HG02981 (cell line): ENCODE results near the gene SPDYC.
"Not testable (repeated sequence)": the region's sequence is repeated elsewhere in the genome, so short reads cannot be mapped to it uniquely, and the experiment has no call there.

ENCODE experiments used
- ATAC-seq: cut with Tn5 transposase; IDR thresholded peaks from one replicate; pipeline ENCODE4 v1.9.1; 2021; ENCODE audit warnings: mild to moderate bottlenecking, moderate library complexity; ENCODE audit not compliant: unreplicated experiment

The SPDYC gene

GRCh38 chr11:65167656-65168055 is 2.4 kb upstream of the SPDYC start:
- no peak for ATAC-seq

DNA sequence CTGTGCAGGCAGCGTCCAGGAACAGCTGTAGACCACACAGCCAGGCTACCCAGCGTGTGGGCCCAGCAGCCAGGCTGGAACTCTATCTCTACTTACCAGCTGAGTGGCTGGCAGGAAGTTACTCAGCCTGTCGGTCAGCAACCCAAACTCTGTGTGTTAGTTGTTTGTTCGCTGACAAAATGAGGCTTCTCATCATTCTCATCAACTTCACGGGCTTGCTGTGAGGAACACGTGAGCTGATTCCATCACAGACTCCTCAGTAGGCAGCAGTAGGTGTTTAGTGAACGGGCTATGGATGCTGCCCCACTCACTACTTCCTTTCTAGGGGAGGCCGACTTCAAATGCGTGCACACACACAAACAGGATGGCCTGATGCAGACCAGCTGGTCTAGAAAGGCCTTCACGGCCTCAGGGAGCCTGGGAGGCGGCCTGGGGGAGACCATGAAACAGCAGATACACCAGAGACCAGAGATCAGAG is 830 bp upstream of the SPDYC start:
- no peak for ATAC-seq

- no peak for ATAC-seq
Measured at GRCh38 chr11:65172600-65172999, 2.6 kb downstream of the SPDYC start.

DNA sequence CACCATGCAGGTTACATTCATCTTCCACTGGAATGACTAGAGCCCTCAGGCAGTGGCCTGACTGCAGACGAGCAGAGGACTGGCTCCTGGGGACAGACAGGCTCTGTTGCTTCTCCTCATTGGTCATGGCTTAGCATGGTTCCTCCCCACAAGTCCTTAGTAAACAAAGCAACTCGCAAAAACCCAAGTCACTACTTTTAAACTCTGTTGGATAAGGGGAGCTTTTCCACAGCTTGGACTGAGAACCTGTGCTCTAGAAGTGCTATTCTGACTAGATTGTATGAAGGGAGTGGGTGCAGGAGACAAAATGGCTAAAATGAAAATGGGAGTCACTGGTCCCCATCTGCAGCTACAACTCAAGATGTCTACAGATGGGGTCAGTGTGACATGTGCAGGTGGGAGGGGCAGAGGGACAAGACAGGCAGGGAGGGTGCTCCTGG is 4.6 kb downstream of the SPDYC start:
- not testable (repeated sequence) for ATAC-seq

GRCh38 chr11:65180877-65181568 is 11.0 kb downstream of the SPDYC start:
- no peak for ATAC-seq

DNA sequence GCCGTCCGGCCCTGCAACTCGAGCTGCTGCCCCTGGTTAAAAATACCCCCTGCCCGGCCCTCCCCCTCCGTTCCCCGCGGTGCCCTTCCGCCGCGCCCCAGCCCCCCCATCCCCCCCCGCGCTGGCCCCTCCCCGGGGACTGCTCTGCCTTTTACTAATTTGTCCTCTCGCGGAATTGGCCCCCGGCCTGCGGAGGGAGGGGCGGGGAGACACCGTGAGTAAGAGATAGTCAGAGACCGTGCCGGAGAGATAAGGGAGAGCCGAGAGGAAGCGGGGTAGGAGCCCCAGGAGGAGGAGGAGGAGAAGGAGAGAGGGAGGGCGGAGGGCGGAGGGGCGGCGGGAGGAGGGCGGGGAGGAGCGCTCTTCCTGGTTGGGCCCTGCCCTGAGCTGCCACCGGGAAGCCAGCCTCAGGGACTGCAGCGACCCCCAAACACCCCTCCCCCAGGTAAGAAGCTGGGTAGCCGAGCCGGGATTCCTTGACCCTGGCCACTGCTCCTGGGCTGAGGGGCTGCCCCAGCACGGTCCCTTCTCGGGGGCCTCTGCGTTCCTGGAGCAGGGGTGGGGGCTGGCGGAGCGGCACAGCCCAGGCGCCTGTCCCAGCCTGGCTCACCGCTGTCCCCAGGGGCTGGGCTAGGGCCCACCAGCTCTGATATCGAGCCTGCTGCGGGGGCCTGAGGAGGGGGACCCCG is 11.7 kb downstream of the SPDYC start, which contains the start of gene CAPN1:
TSS of gene CAPN1 (plus strand) at position 360 of the 689 bp plus-strand sequence. CDS start 774 bp downstream, outside the sequence.
- ATAC-seq: no peak

DNA sequence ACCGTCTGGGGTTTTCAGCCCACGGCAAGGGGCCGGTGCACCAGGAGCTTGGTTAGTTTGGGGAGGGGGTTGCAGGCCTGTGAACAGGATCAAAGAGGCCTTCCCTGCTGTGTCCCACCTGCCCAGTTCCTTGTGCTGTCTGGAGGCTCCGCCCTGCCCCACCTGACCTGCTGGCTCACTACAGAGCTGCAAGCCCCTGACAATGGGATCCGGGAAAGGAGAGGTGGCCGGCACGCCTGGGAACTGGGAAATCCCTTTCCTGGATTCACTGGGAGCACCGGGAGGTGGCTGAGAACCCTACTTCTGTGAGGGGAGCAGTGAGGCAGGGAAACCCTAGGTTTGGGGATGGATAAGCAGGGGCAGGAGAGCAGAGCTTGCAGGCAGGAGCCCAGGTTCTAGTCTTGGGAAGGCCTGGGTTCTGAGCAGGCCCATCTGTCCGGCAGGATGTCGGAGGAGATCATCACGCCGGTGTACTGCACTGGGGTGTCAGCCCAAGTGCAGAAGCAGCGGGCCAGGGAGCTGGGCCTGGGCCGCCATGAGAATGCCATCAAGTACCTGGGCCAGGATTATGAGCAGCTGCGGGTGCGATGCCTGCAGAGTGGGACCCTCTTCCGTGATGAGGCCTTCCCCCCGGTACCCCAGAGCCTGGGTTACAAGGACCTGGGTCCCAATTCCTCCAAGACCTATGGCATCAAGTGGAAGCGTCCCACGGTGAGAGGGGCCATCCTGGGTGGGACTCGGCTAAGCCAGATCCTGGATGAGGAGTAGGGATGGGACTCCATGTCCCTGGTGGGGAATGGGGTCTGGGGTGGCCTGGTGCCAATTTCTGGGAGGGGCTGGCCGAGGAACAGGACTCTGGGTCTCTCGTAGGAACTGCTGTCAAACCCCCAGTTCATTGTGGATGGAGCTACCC is 12.5 kb downstream of the SPDYC start:
- no peak for ATAC-seq

DNA sequence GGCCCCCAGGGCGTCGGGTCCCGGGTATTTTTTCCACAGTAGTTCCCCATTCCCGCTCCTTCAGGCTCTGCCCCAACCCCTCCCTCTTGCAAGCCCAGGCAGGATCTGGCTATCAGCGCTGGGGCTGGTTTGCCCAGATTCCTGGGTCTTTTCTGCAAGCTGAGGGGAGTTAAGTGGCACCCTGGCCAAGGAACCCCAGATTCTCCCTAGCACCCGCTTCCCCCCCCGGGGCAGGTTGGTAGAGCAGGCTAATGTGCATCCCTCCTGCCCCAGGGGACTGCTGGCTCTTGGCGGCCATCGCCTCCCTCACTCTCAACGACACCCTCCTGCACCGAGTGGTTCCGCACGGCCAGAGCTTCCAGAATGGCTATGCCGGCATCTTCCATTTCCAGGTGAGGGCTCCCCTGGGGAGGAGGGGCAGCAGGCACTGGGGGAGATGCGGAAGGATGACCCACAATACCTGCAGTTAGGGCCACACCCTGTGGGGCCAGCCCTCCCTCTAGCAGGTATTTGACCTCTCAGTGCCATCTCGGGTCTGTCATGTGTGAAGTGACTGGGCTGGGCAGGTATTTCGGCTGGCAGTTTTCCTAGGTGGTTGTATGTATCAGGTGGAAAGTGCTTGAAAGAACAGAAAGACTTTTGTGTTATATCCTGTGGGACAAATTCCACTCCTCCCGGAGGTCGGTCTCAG is 13.3 kb downstream of the SPDYC start:
- ATAC-seq: no peak

DNA sequence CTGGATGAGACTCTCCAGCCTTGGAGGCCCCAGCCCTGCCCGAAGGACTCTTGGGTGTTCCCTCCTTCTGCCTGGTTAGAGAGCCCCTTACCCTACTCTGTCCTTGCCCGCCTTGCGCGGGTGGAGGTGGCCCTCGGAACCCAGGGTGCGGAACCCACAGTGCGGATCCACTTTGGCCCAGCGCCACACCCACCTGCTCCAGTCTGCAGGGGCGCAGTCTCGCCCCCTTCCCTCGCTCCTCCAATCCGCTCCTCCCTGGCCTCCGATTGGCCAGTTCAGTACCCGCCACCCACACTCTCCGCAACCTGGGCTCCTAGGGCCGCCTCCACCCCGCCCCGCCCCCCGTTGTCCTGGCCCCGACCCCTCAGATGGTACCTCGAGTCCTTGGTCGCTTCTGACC is 14.1 kb downstream of the SPDYC start:
- no peak for ATAC-seq

- no peak for ATAC-seq
Measured at GRCh38 chr11:65185171-65185570, 15.1 kb downstream of the SPDYC start.

DNA sequence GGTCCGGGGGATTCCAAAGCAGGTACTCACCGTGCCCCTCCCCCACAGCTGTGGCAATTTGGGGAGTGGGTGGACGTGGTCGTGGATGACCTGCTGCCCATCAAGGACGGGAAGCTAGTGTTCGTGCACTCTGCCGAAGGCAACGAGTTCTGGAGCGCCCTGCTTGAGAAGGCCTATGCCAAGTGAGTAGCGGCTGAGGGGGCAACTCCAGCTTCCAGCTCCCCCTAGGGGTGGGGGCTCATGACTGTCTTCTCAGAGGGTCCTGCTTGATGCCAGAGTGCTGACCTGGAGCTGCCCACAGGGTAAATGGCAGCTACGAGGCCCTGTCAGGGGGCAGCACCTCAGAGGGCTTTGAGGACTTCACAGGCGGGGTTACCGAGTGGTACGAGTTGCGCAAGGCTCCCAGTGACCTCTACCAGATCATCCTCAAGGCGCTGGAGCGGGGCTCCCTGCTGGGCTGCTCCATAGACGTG is 15.9 kb downstream of the SPDYC start:
- ATAC-seq: no peak

DNA sequence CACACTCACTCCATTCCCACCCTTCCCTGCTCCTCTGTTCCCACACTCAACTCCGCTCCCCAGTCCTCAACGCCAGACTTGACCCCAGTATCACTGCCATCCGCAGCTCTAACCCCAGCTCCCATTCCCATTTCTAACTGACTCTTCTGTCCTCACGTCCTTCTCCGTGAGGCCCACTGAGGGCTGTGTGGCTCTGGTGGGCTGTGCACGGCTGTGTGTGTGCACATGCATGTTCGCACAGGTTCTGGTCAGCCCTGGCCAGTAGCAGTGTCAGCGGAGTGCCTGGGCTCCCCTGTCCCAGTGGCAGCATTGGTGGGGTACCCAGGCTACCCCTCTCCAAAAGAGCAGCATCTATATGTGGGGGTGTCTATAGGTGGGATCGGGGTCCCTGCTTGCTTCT is 16.7 kb downstream of the SPDYC start:
- ATAC-seq: no peak

DNA sequence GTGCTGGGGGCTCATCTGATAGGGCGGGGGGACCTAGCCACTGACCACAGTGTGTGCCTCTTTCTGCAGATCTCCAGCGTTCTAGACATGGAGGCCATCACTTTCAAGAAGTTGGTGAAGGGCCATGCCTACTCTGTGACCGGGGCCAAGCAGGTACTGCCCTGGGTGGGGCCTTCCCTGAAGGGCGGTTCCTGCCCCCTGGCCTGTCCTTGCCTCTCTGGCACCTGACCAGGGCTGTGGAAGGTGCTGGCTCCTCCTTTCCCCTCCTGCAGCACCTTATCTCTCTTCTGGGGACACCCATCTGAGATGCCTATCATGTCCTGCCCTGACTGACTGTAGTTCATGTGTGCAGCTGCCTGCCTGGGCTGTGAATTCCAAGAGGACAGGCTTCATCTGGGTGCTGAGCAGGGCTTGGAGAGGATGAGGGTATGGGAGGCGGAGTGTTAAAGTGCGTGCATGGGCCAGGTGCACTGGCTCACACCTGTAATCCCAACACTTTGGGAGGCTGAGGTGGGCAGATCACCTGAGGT is 17.2 kb downstream of the SPDYC start:
- no peak for ATAC-seq

- ATAC-seq: no peak
Measured at GRCh38 chr11:65187971-65188461, 18.0 kb downstream of the SPDYC start.

GRCh38 chr11:65188486-65188885 is 18.5 kb downstream of the SPDYC start:
- ATAC-seq: no peak

DNA sequence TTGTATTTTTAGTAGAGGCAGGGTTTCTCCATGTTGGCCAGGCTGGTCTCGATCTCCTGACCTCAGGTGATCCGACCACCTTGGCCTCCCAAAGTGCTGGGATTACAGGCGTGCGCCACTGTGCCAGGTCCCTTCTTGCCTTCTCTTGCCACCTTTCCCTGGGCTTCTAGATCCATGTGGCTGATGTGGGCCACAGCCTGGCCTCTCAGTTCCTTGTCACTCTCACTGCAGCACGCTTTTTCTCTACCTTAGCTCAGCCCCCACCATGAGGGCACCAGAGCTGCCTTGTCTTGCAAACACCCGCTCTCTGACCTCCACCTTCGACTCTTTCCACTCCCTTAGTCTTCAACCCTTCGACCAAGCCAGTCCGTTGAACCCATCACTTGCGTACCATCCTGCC is 19.2 kb downstream of the SPDYC start:
- ATAC-seq: no peak

- no peak for ATAC-seq
Measured at GRCh38 chr11:65194564-65194963, 24.5 kb downstream of the SPDYC start.

DNA sequence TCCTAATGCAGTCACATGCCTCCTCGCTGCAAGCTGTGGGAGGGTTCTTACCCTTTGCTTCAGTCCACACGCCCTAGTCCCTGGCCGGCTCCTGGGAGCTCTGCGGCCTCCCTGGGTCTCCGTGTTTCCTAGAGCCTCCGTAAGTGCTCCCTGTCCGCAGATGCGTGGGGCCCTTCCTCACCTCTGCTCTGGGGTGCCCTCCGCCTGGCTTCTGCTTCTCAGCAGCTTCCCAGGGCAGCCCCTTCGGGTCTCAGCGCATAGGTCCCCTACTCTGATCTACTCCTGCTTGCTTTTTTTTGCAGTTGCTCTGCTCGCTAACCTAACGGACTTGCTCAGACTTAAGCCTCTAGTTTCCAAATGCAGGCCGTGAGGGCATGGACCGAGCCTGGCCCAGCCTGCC is 34.1 kb downstream of the SPDYC start:
- ATAC-seq: no peak

DNA sequence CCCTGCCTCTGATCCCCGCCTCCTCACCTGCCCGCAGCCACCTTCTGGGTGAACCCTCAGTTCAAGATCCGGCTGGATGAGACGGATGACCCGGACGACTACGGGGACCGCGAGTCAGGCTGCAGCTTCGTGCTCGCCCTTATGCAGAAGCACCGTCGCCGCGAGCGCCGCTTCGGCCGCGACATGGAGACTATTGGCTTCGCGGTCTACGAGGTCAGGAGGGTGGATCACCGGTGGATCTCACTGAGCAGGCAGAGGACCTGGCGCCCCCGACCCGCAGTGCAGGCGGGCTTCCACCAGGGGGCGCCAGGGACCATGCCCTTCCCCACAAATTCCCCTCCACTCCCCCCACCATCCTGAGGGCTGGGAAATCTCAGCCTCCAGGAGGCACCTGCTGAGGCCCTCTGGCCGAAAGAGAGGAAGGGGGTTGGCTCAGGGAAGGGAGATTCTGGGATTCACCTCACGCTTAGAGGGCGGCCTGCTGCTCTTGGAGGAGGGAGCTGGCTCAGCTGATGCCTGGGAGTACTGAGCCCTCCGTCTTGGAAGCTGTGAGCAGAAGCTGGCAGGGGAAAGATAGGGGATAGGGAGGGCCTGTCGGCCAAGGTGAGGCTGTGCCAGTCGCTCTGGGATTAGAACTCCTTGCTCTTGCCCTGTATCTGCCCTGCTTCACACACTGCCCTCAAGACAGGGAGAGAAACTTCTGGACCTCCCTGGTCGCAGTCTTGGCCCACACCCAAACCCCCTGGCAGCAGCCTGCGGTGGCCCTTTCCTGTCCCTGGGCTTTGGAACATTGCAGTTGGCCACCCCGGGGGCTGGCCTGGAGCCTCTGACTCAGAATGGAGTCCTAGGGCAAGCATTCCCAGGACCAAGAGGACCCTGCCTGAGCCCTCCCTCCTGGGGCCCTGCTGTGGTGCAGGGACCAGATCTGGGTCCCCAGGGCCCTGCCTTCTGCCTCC is 34.9 kb downstream of the SPDYC start:
- no peak for ATAC-seq
